ENCODE measurements around the gene FCHSD2. TPM values are rescaled to one million over a fixed set of nuclear protein-coding genes. Genes with fewer than 3 reads are reported as not detected.
"Not testable (repeated sequence)": the region's sequence is repeated elsewhere in the genome, so short reads cannot be mapped to it uniquely, and the experiment has no call there.

FCHSD2 gene
- total RNA-seq, 1 donor from 2014 or later = 22.2 TPM

- H3K4me1 ChIP-seq = peaks cover 16% of the 10 kb centered on the region
- no peaks in the 10 kb centered on the region for H3K9me3 ChIP-seq (ENCODE audit: low read depth)
- no peaks in the 10 kb centered on the region for H4K20me1 ChIP-seq (ENCODE audit: low read depth)
- Mint-ChIP-seq H3K4me1 (peaks cover 25% of the 10 kb centered on the region), H3K4me3 (peak within 1 kb of the TSS; percentile 98), H3K27me3 (ENCODE audit: insufficient read depth, low read depth) (no peaks in the 10 kb centered on the region), H3K36me3 (no peaks in the 10 kb centered on the region), H3K27ac (peak within 1 kb of the TSS; percentile 98), H3K9me3 (no peaks in the 10 kb centered on the region)
- H3K27me3 ChIP-seq = no peaks in the 10 kb centered on the region
- peak within 1 kb of the TSS; percentile 84 for H2AFZ ChIP-seq (replicated peaks)
- H3F3A ChIP-seq (ENCODE audit: low read depth) = peaks cover 6% of the 10 kb centered on the region
- TF ChIP-seq EZH2 (IDR thresholded peaks at IDR 0.05) (no peak), CTCF (IDR thresholded peaks at IDR 0.05) (peak; percentile 99)
- H3K27ac ChIP-seq = no peak within 1 kb of the TSS
- DNase-seq (ENCODE audit: low spot score) = peak; percentile 99
- no peaks in the 10 kb centered on the region for H3K36me3 ChIP-seq
- peak within 1 kb of the TSS; percentile 57 for H3K4me2 ChIP-seq
- H3K79me2 ChIP-seq (ENCODE audit: low read depth) = no peaks in the 10 kb centered on the region
- peak within 1 kb of the TSS; percentile 64 for H3K4me3 ChIP-seq
- H3K9ac ChIP-seq = no peak within 1 kb of the TSS
These were observed 348.4 kb downstream of the FCHSD2 start, which contains the start of gene STARD10 for GRCh38 chr11:72793425-72794367. Gene STARD10 (minus strand): TSS chr11:72794047. CDS start chr11:72781181, 12,866 bp downstream.

DNA sequence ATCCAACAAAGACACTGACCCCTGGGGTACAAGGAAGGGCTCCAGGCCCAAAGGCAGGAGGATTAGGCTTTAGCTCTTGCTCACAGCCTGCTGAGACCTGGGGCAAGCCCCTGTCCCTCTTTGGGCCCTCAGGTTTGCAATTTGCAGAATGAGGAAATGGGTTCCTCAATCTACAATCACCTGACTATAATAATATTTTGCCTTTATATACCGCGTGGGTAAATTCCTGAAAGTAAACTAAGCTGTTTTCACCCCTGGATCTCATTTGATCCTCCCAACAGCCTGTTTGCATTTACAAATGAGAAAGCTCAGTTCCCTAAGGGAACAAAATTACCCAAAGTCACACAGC, 349.1 kb downstream of the FCHSD2 start:
- Histone ChIP-seq H2AFZ (replicated peaks) (peak overlapping the region; percentile 84), H3K9me3 (ENCODE audit: low read depth) (no peaks in the 10 kb centered on the region), H3K4me3 (peak overlapping the region; percentile 64), H3K27me3 (no peaks in the 10 kb centered on the region), H3K79me2 (ENCODE audit: low read depth) (no peaks in the 10 kb centered on the region), H3K36me3 (no peaks in the 10 kb centered on the region), H3K4me1 (peaks cover 10% of the 10 kb centered on the region), H3K4me2 (peak overlapping the region; percentile 57), H3F3A (ENCODE audit: low read depth) (peaks cover 6% of the 10 kb centered on the region), H3K27ac (no peak overlapping the region), H3K9ac (no peak overlapping the region), H4K20me1 (ENCODE audit: low read depth) (no peaks in the 10 kb centered on the region)
- Mint-ChIP-seq H3K27ac (peak overlapping the region; percentile 98), H3K36me3 (no peaks in the 10 kb centered on the region), H3K27me3 (ENCODE audit: insufficient read depth, low read depth) (peaks cover 2% of the 10 kb centered on the region), H3K4me1 (peaks cover 23% of the 10 kb centered on the region), H3K4me3 (peak overlapping the region; percentile 98), H3K9me3 (no peaks in the 10 kb centered on the region)
- no peak for TF ChIP-seq EZH2 (IDR thresholded peaks at IDR 0.05)
- DNase-seq (ENCODE audit: low spot score) = peak; percentile 27

GRCh38 chr11:72792437-72793021, 349.6 kb downstream of the FCHSD2 start:
- peaks cover 6% of the 10 kb centered on the region for H3F3A ChIP-seq (ENCODE audit: low read depth)
- Mint-ChIP-seq H3K9me3 (no peaks in the 10 kb centered on the region), H3K4me3 (peak overlapping the region; percentile 98), H3K27me3 (ENCODE audit: insufficient read depth, low read depth) (peaks cover 2% of the 10 kb centered on the region), H3K27ac (peak overlapping the region; percentile 57), H3K36me3 (no peaks in the 10 kb centered on the region), H3K4me1 (peaks cover 24% of the 10 kb centered on the region)
- TF ChIP-seq EZH2phosphoT487 (IDR thresholded peaks at IDR 0.05) (no peak), EZH2 (IDR thresholded peaks at IDR 0.05) (no peak)
- no peak overlapping the region for H3K27ac ChIP-seq
- H3K4me2 ChIP-seq = peak overlapping the region; percentile 57
- H3K36me3 ChIP-seq = no peaks in the 10 kb centered on the region
- no peaks in the 10 kb centered on the region for H3K79me2 ChIP-seq (ENCODE audit: low read depth)
- H3K4me1 ChIP-seq = peaks cover 13% of the 10 kb centered on the region
- no peak overlapping the region for H3K4me3 ChIP-seq
- H3K9me3 ChIP-seq (ENCODE audit: low read depth) = no peaks in the 10 kb centered on the region
- H4K20me1 ChIP-seq (ENCODE audit: low read depth) = no peaks in the 10 kb centered on the region
- H2AFZ ChIP-seq (replicated peaks) = no peak overlapping the region
- H3K27me3 ChIP-seq = no peaks in the 10 kb centered on the region
- peak; percentile 0 for DNase-seq (ENCODE audit: low spot score)
- H3K9ac ChIP-seq = no peak overlapping the region

- H3K4me2 ChIP-seq; H3K9me3 Mint-ChIP-seq; H3K27me3 ChIP-seq; H3K79me2 ChIP-seq (ENCODE audit: low read depth); H3K27ac ChIP-seq; H3K9ac ChIP-seq; H4K20me1 ChIP-seq (ENCODE audit: low read depth); H2AFZ ChIP-seq (replicated peaks); H3K36me3 ChIP-seq; H3K4me3 ChIP-seq; DNase-seq (ENCODE audit: low spot score); H3K27me3 Mint-ChIP-seq (ENCODE audit: insufficient read depth, low read depth); H3F3A ChIP-seq (ENCODE audit: low read depth); H3K4me3 Mint-ChIP-seq; H3K9me3 ChIP-seq (ENCODE audit: low read depth); H3K27ac Mint-ChIP-seq; H3K36me3 Mint-ChIP-seq: not testable (repeated sequence)
- H3K4me1 ChIP-seq = peaks cover 18% of the 10 kb centered on the region
- H3K4me1 Mint-ChIP-seq = peaks cover 28% of the 10 kb centered on the region
These were observed 350.9 kb downstream of the FCHSD2 start for GRCh38 chr11:72791228-72791627.
